Measurements from ENCODE around the gene TTBK1.

DNA sequence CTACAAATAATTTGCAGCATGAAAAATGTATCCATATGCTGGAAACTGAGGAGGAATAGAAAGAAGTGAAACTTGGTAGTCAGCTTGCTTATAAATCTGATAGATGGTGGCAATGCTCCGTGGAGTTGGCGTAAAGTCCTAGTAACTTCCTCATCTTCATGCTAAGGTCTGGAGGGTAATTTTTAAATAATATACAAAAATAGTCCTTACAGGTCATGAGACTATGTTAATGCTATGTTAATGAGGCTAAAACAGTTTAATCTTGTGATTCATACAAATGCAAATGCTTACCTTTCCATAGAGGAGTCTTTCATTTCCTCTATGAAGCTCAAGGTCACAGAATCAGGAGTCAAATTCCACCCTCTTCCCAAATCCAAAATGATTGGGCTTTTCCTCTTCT is 74.7 kb downstream of the TTBK1 start:
- TF ChIP-seq CTCF (IDR thresholded peaks at IDR 0.05; ENCODE audit: low read depth, low read length) = no peak
- TF ChIP-seq EZH2phosphoT487 (IDR thresholded peaks at IDR 0.05; ENCODE audit: low read depth) = no peak

All from OCI-LY3 (cell line).